Measurements from ENCODE around the gene ARRDC3. TPM values are rescaled to one million over a fixed set of nuclear protein-coding genes. Genes with fewer than 3 reads are reported as not detected.

The ARRDC3 gene
- total and polyA plus RNA-seq, 2 of the 8 experiments (the other 6 are each of a cell fraction or from before 2014, with no cell fraction given), result 2.9 to 5.7 TPM

DNA sequence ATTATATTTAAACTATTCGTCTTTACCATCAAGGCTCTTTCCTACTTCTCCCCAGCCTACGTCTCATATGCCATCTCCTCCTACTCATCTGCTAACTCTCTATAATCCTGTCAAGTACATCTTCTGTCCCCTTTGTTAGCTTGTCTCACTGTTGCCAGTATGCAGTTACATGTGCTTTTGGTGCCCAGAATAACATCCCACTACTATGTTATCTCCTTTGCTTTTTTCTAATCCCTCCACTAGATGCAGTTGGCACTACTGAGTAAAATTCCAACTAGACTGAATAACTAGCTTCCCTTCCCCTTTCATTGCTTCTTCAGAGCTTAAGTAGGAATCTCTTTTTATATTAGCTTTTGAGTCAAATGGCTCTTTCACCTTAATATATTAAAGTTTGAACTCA is 3.0 kb upstream of the ARRDC3 start:
- H3K79me2 ChIP-seq (ENCODE audit: control insufficient read depth in 1 of 2, insufficient read depth in 2 of 2, low read length in 2 of 2), result peaks cover 0 to 14% of the 10 kb centered on the region in 2 experiments; a peak in 2 of 4 replicates
- no peak overlapping the region for H4K5ac ChIP-seq (ENCODE audit: insufficient read length, low read depth, low read length)
- H3K56ac ChIP-seq (replicated peaks; ENCODE audit: insufficient read length, low read depth, low read length), result no peak overlapping the region
- peaks cover 15% of the 10 kb centered on the region for H3K23me2 ChIP-seq (ENCODE audit: low read depth, low read length)
- ChIA-PET POLR2A (ENCODE audit: partially characterized antibody) (interaction anchor here (0.9 to 1.0 kb wide), 2 partner anchors 35 to 160 kb away, joined by 3 read pairs; no protein-coding TSS in a partner anchor), CTCF (ENCODE audit: partially characterized antibody) (interaction anchor here (0.6 to 10.3 kb wide), 44 partner anchors 11 to 520 kb away, joined by 3 to 144 read pairs (median 8); no protein-coding TSS in a partner anchor)
- H4K91ac ChIP-seq (replicated peaks; ENCODE audit: insufficient read length, low read length), result no peak overlapping the region
- H3K27me3 ChIP-seq (replicated peaks in 1 of 4; ENCODE audit: control insufficient read depth in 3 of 4, extremely low read depth in 1 of 4, insufficient read depth in 3 of 4, low read length in 3 of 4), result no peaks in the 10 kb centered on the region
- DNase-seq (ENCODE audit: low read depth in 1 of 2, low spot score in 2 of 2), result no peak
- WGBS, 2 experiments (ENCODE audit: extremely low coverage in 1 of 2, insufficient coverage in 1 of 2, insufficient read length in 1 of 2, insufficient replicate concordance in 2 of 2, low coverage in 1 of 2, low lambda C conversion rate in 2 of 2, missing lambda C conversion rate in 1 of 2), result 94% methylated on average over 2 of the region's 2 CpGs; no CpG with 5 or more reads in 1 of the 2 experiments
- H4K8ac ChIP-seq (ENCODE audit: extremely low read depth, insufficient read depth, low read length), result no peak overlapping the region
- H3K79me1 ChIP-seq (ENCODE audit: low read depth, low read length), result no peaks in the 10 kb centered on the region
- no peak overlapping the region for H2BK20ac ChIP-seq (ENCODE audit: low read length)
- no peaks in the 10 kb centered on the region; a peak in 2 of 7 replicates for H3K4me1 ChIP-seq (replicated peaks in 1 of 4; ENCODE audit: control insufficient read depth in 3 of 4, insufficient read depth in 4 of 4, low read length in 3 of 4)
- no peak overlapping the region for H2BK5ac ChIP-seq (ENCODE audit: low read depth, low read length)
- no peak overlapping the region for H2AFZ ChIP-seq (ENCODE audit: low read length)
- no peak overlapping the region for H2AK5ac ChIP-seq (ENCODE audit: low read depth, low read length)
- no peaks in the 10 kb centered on the region for H3K9me3 ChIP-seq (ENCODE audit: insufficient read depth in 2 of 2, low read depth in 1 of 2, low read length in 1 of 2)
- no peak overlapping the region for H3K4ac ChIP-seq (replicated peaks; ENCODE audit: insufficient read length, low read depth, low read length)
- H2BK15ac ChIP-seq (ENCODE audit: low read length), result no peak overlapping the region
- FAIRE-seq, result no peak
- H2BK12ac ChIP-seq (ENCODE audit: low read depth, low read length), result no peak overlapping the region
- no peak overlapping the region for H3K18ac ChIP-seq (ENCODE audit: extremely low read depth, low read length)
- H3K9ac ChIP-seq (replicated peaks in 1 of 4; ENCODE audit: extremely low read depth in 1 of 4, low read depth in 3 of 4, low read length in 3 of 4), result no peak overlapping the region
- H3K14ac ChIP-seq (ENCODE audit: insufficient read length), result no peak overlapping the region
- no peak overlapping the region for H3K4me2 ChIP-seq (ENCODE audit: insufficient read depth in 1 of 2, low read depth in 2 of 2, low read length in 2 of 2)
- no peak overlapping the region for H3K4me3 ChIP-seq (ENCODE audit: extremely low read depth in 1 of 4, insufficient read depth in 2 of 4, low read depth in 3 of 4, low read length in 4 of 4)
- H4K20me1 ChIP-seq (replicated peaks in 1 of 2; ENCODE audit: control insufficient read depth in 1 of 2, insufficient read depth in 2 of 2, low read length in 2 of 2), result no peaks in the 10 kb centered on the region
- H3K36me3 ChIP-seq (ENCODE audit: control insufficient read depth in 2 of 4, insufficient read depth in 4 of 4, low read length in 3 of 4), result no peaks in the 10 kb centered on the region
- H3K27ac ChIP-seq (ENCODE audit: low read depth, low read length), result no peak overlapping the region
- H3K23ac ChIP-seq (ENCODE audit: insufficient read length), result no peak overlapping the region
- H2BK120ac ChIP-seq (replicated peaks; ENCODE audit: low read depth, low read length), result no peak overlapping the region
- TF ChIP-seq SP2 (IDR thresholded peaks at IDR 0.05; ENCODE audit: low read length) (no peak), HDAC2 (IDR thresholded peaks at IDR 0.05; ENCODE audit: borderline replicate concordance in 1 of 2, low read depth in 2 of 2, low read length in 2 of 2) (no peak), SIN3A (conservative IDR thresholded peaks at IDR 0.05 in 1 of 2, IDR thresholded peaks at IDR 0.05 in 1 of 2; ENCODE audit: low read depth in 1 of 2, low read length in 2 of 2) (no peak), RBBP5 (IDR thresholded peaks at IDR 0.05; ENCODE audit: borderline replicate concordance, low read depth, low read length) (no peak), GABPA (IDR thresholded peaks at IDR 0.05; ENCODE audit: borderline replicate concordance, insufficient read depth, low read length) (no peak), POLR2A (IDR thresholded peaks at IDR 0.05; ENCODE audit: control extremely low read depth in 1 of 2, low read depth in 2 of 2, low read length in 2 of 2) (no peak), SIX5 (IDR thresholded peaks at IDR 0.05; ENCODE audit: low read depth, low read length) (no peak), TCF12 (IDR thresholded peaks at IDR 0.05; ENCODE audit: low read depth, low read length) (no peak), EGR1 (IDR thresholded peaks at IDR 0.05; ENCODE audit: borderline replicate concordance, low read depth, low read length) (no peak)
- TF ChIP-seq, protein P1, sequence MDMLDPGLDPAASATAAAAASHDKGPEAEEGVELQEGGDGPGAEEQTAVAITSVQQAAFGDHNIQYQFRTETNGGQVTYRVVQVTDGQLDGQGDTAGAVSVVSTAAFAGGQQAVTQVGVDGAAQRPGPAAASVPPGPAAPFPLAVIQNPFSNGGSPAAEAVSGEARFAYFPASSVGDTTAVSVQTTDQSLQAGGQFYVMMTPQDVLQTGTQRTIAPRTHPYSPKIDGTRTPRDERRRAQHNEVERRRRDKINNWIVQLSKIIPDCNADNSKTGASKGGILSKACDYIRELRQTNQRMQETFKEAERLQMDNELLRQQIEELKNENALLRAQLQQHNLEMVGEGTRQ (IDR thresholded peaks at IDR 0.05; ENCODE audit: low read length), result no peak
- TF ChIP-seq, protein P2, sequence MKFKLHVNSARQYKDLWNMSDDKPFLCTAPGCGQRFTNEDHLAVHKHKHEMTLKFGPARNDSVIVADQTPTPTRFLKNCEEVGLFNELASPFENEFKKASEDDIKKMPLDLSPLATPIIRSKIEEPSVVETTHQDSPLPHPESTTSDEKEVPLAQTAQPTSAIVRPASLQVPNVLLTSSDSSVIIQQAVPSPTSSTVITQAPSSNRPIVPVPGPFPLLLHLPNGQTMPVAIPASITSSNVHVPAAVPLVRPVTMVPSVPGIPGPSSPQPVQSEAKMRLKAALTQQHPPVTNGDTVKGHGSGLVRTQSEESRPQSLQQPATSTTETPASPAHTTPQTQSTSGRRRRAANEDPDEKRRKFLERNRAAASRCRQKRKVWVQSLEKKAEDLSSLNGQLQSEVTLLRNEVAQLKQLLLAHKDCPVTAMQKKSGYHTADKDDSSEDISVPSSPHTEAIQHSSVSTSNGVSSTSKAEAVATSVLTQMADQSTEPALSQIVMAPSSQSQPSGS (IDR thresholded peaks at IDR 0.05; ENCODE audit: low read length), result no peak
